T-helper 17 cell (primary cell): ENCODE results near the gene PDE9A. TPM values are rescaled to one million over a fixed set of nuclear protein-coding genes. Genes with fewer than 3 reads are reported as not detected.

Source experiments
- ATAC-seq: fragments of 150-1000 bp; cut with Tn5 transposase; 2 replicates; pipeline ENCODE4 v1.10.0; 2021; ENCODE audit warnings: mild to moderate bottlenecking, moderate library complexity
- DNase-seq, 3 donors: peaks; one replicate each; pipeline versions ENCODE4 v3.0.0 to v3.0.0-alpha.2; 2020 to 2021
- H3K9me3 ChIP-seq: one replicate; pipeline ENCODE4 v1.7.0; 2013; ENCODE audit warnings: low read length, mild to moderate bottlenecking; ENCODE audit not compliant: control insufficient read depth, poor library complexity, severe bottlenecking
- H3K27ac Mint-ChIP-seq: one replicate; pipeline ENCODE4 v1.8.0; 2022; ENCODE audit warnings: mild to moderate bottlenecking, moderate library complexity, mixed read lengths
- H3K27me3 Mint-ChIP-seq: one replicate; pipeline ENCODE4 v1.8.0; 2022; ENCODE audit warnings: mixed read lengths
- H3K36me3 Mint-ChIP-seq: one replicate; pipeline ENCODE4 v1.8.0; 2022; ENCODE audit warnings: low read depth, mixed read lengths
- H3K4me1 Mint-ChIP-seq: one replicate; pipeline ENCODE4 v1.8.0; 2022; ENCODE audit warnings: mild to moderate bottlenecking, mixed read lengths
- H3K4me3 Mint-ChIP-seq: one replicate; pipeline ENCODE4 v1.8.0; 2022; ENCODE audit warnings: mild to moderate bottlenecking, moderate library complexity, mixed read lengths
- total RNA-seq, 4 donors: library from RNA in 2 of 4; stranded (reverse) in 2 of 4; gene quantifications; one replicate each; pipeline ENCODE4 v1.2.3 and lab custom pipeline; 2022 to 2026

Gene PDE9A
- total RNA-seq, 2 donors from 2014 or later = 4.9 to 6.6 TPM

- peaks cover 7% of the 10 kb centered on the region for H3K4me1 Mint-ChIP-seq
- no peaks in the 10 kb centered on the region for H3K36me3 Mint-ChIP-seq
- no peak for DNase-seq
- no peaks in the 10 kb centered on the region for H3K9me3 ChIP-seq
- peaks cover 13% of the 10 kb centered on the region for H3K27me3 Mint-ChIP-seq
- ATAC-seq = no peak
- H3K27ac Mint-ChIP-seq = no peak overlapping the region
- H3K4me3 Mint-ChIP-seq = no peak overlapping the region
Measured at GRCh38 chr21:42616941-42617340, 36.5 kb upstream of the PDE9A start.

- DNase-seq = no peak
- H3K36me3 Mint-ChIP-seq = no peaks in the 10 kb centered on the region
- peaks cover 7% of the 10 kb centered on the region for H3K4me1 Mint-ChIP-seq
- H3K9me3 ChIP-seq = no peaks in the 10 kb centered on the region
- H3K27ac Mint-ChIP-seq = no peak overlapping the region
- ATAC-seq = no peak
- peaks cover 13% of the 10 kb centered on the region for H3K27me3 Mint-ChIP-seq
- H3K4me3 Mint-ChIP-seq = no peak overlapping the region
Measured at GRCh38 chr21:42617486-42617885, 35.9 kb upstream of the PDE9A start.

- no peaks in the 10 kb centered on the region for H3K9me3 ChIP-seq
- peaks cover 16% of the 10 kb centered on the region for H3K27me3 Mint-ChIP-seq
- H3K27ac Mint-ChIP-seq = no peak overlapping the region
- no peaks in the 10 kb centered on the region for H3K36me3 Mint-ChIP-seq
- DNase-seq (no peak), ATAC-seq (no peak)
- no peak overlapping the region for H3K4me3 Mint-ChIP-seq
- H3K4me1 Mint-ChIP-seq = peaks cover 5% of the 10 kb centered on the region
Measured at GRCh38 chr21:42618707-42619102, 34.7 kb upstream of the PDE9A start.

- Mint-ChIP-seq H3K27me3 (peaks cover 20% of the 10 kb centered on the region), H3K27ac (no peak overlapping the region), H3K4me1 (peaks cover 3% of the 10 kb centered on the region), H3K4me3 (no peak overlapping the region), H3K36me3 (no peaks in the 10 kb centered on the region)
- DNase-seq = no peak
- ATAC-seq = no peak
- no peaks in the 10 kb centered on the region for H3K9me3 ChIP-seq
Measured at GRCh38 chr21:42619166-42619565, 34.3 kb upstream of the PDE9A start.

GRCh38 chr21:42619841-42620240, 33.6 kb upstream of the PDE9A start:
- Mint-ChIP-seq H3K4me3 (no peak overlapping the region), H3K27ac (no peak overlapping the region), H3K4me1 (no peaks in the 10 kb centered on the region), H3K36me3 (no peaks in the 10 kb centered on the region), H3K27me3 (peaks cover 25% of the 10 kb centered on the region)
- H3K9me3 ChIP-seq = no peaks in the 10 kb centered on the region
- ATAC-seq (no peak), DNase-seq (no peak)

GRCh38 chr21:42621166-42621818, 32.1 kb upstream of the PDE9A start:
- no peak overlapping the region for H3K27ac Mint-ChIP-seq
- no peaks in the 10 kb centered on the region for H3K4me1 Mint-ChIP-seq
- H3K4me3 Mint-ChIP-seq = no peak overlapping the region
- H3K9me3 ChIP-seq = no peaks in the 10 kb centered on the region
- ATAC-seq (no peak), DNase-seq (no peak)
- peaks cover 32% of the 10 kb centered on the region for H3K27me3 Mint-ChIP-seq
- H3K36me3 Mint-ChIP-seq = no peaks in the 10 kb centered on the region

- Mint-ChIP-seq H3K4me3 (no peak overlapping the region), H3K36me3 (no peaks in the 10 kb centered on the region), H3K4me1 (no peaks in the 10 kb centered on the region), H3K27ac (no peak overlapping the region), H3K27me3 (peaks cover 35% of the 10 kb centered on the region)
- DNase-seq (no peak), ATAC-seq (no peak)
- no peaks in the 10 kb centered on the region for H3K9me3 ChIP-seq
Measured at GRCh38 chr21:42621819-42622177, 31.6 kb upstream of the PDE9A start.

- H3K27ac Mint-ChIP-seq = no peak overlapping the region
- H3K27me3 Mint-ChIP-seq = peaks cover 40% of the 10 kb centered on the region
- no peak for ATAC-seq
- no peak overlapping the region for H3K4me3 Mint-ChIP-seq
- H3K4me1 Mint-ChIP-seq = no peaks in the 10 kb centered on the region
- no peak for DNase-seq
- no peaks in the 10 kb centered on the region for H3K9me3 ChIP-seq
- H3K36me3 Mint-ChIP-seq = no peaks in the 10 kb centered on the region
Measured at GRCh38 chr21:42622284-42622683, 31.1 kb upstream of the PDE9A start.

- no peak overlapping the region for H3K4me3 Mint-ChIP-seq
- no peaks in the 10 kb centered on the region for H3K9me3 ChIP-seq
- DNase-seq (no peak), ATAC-seq (no peak)
- H3K27me3 Mint-ChIP-seq = peaks cover 40% of the 10 kb centered on the region
- H3K36me3 Mint-ChIP-seq = no peaks in the 10 kb centered on the region
- no peaks in the 10 kb centered on the region for H3K4me1 Mint-ChIP-seq
- peak overlapping the region; percentile 21 for H3K27ac Mint-ChIP-seq
Measured at GRCh38 chr21:42623694-42624093, 29.7 kb upstream of the PDE9A start.

- ATAC-seq (no peak), DNase-seq (no peak)
- H3K36me3 Mint-ChIP-seq = no peaks in the 10 kb centered on the region
- peaks cover 37% of the 10 kb centered on the region for H3K27me3 Mint-ChIP-seq
- no peaks in the 10 kb centered on the region for H3K4me1 Mint-ChIP-seq
- peak overlapping the region; percentile 21 for H3K27ac Mint-ChIP-seq
- no peak overlapping the region for H3K4me3 Mint-ChIP-seq
- no peaks in the 10 kb centered on the region for H3K9me3 ChIP-seq
Measured at GRCh38 chr21:42624095-42624790, 29.2 kb upstream of the PDE9A start.

GRCh38 chr21:42624936-42625335, 28.5 kb upstream of the PDE9A start:
- H3K4me1 Mint-ChIP-seq = no peaks in the 10 kb centered on the region
- no peak for DNase-seq
- H3K9me3 ChIP-seq = no peaks in the 10 kb centered on the region
- peaks cover 30% of the 10 kb centered on the region for H3K27me3 Mint-ChIP-seq
- no peak overlapping the region for H3K4me3 Mint-ChIP-seq
- H3K27ac Mint-ChIP-seq = no peak overlapping the region
- no peaks in the 10 kb centered on the region for H3K36me3 Mint-ChIP-seq
- no peak for ATAC-seq

- no peaks in the 10 kb centered on the region for H3K9me3 ChIP-seq
- H3K4me1 Mint-ChIP-seq = no peaks in the 10 kb centered on the region
- no peak overlapping the region for H3K4me3 Mint-ChIP-seq
- H3K27me3 Mint-ChIP-seq = peaks cover 27% of the 10 kb centered on the region
- no peak overlapping the region for H3K27ac Mint-ChIP-seq
- DNase-seq (no peak), ATAC-seq (no peak)
- H3K36me3 Mint-ChIP-seq = no peaks in the 10 kb centered on the region
Measured at GRCh38 chr21:42626171-42626570, 27.2 kb upstream of the PDE9A start.

GRCh38 chr21:42627527-42628289, 25.7 kb upstream of the PDE9A start:
- H3K27ac Mint-ChIP-seq = no peak overlapping the region
- no peak for ATAC-seq
- no peak for DNase-seq
- peaks cover 27% of the 10 kb centered on the region for H3K27me3 Mint-ChIP-seq
- no peak overlapping the region for H3K4me3 Mint-ChIP-seq
- no peaks in the 10 kb centered on the region for H3K9me3 ChIP-seq
- H3K4me1 Mint-ChIP-seq = no peaks in the 10 kb centered on the region
- no peaks in the 10 kb centered on the region for H3K36me3 Mint-ChIP-seq
